ENCODE results near the gene NFATC2.

Gene NFATC2

GRCh38 chr20:51424270-51425117 lies 118.0 kb downstream of the NFATC2 start:
- H3K4me3 ChIP-seq (ENCODE audit: low read depth, low read length), result no peak overlapping the region
- DNase-seq (ENCODE audit: low read depth, low spot score), result no peak
- in situ Hi-C loops (cut with HindIII; ENCODE audit: low sequenced_read_pairs), result no loop called here
- TF ChIP-seq CTCF (IDR thresholded peaks at IDR 0.05; ENCODE audit: low read depth, low read length), result no peak

GRCh38 chr20:51423810-51424209 lies 118.7 kb downstream of the NFATC2 start:
- no peak for DNase-seq (ENCODE audit: low read depth, low spot score)
- in situ Hi-C loops (cut with HindIII; ENCODE audit: low sequenced_read_pairs), result no loop called here
- no peak for TF ChIP-seq CTCF (IDR thresholded peaks at IDR 0.05; ENCODE audit: low read depth, low read length)
- H3K4me3 ChIP-seq (ENCODE audit: low read depth, low read length), result no peak overlapping the region

GRCh38 chr20:51423290-51423667 lies 119.2 kb downstream of the NFATC2 start:
- no peak for TF ChIP-seq CTCF (IDR thresholded peaks at IDR 0.05; ENCODE audit: low read depth, low read length)
- H3K4me3 ChIP-seq (ENCODE audit: low read depth, low read length), result no peak overlapping the region
- no peak for DNase-seq (ENCODE audit: low read depth, low spot score)
- in situ Hi-C loops (cut with HindIII; ENCODE audit: low sequenced_read_pairs), result no loop called here

GRCh38 chr20:51422514-51423289 lies 119.8 kb downstream of the NFATC2 start:
- TF ChIP-seq CTCF (IDR thresholded peaks at IDR 0.05; ENCODE audit: low read depth, low read length), result no peak
- in situ Hi-C loops (cut with HindIII; ENCODE audit: low sequenced_read_pairs), result no loop called here
- no peak for DNase-seq (ENCODE audit: low read depth, low spot score)
- no peak overlapping the region for H3K4me3 ChIP-seq (ENCODE audit: low read depth, low read length)

- in situ Hi-C loops (cut with HindIII; ENCODE audit: low sequenced_read_pairs), result no loop called here
- no peak for TF ChIP-seq CTCF (IDR thresholded peaks at IDR 0.05; ENCODE audit: low read depth, low read length)
- H3K4me3 ChIP-seq (ENCODE audit: low read depth, low read length), result no peak overlapping the region
- DNase-seq (ENCODE audit: low read depth, low spot score), result no peak
These were observed 121.7 kb downstream of the NFATC2 start for GRCh38 chr20:51420805-51421204.

- no peak overlapping the region for H3K4me3 ChIP-seq (ENCODE audit: low read depth, low read length)
- no peak for DNase-seq (ENCODE audit: low read depth, low spot score)
- TF ChIP-seq CTCF (IDR thresholded peaks at IDR 0.05; ENCODE audit: low read depth, low read length), result no peak
- in situ Hi-C loops (cut with HindIII; ENCODE audit: low sequenced_read_pairs), result no loop called here
These were observed 122.4 kb downstream of the NFATC2 start for GRCh38 chr20:51420111-51420510.
